Activated T-cell treated with anti-CD3 and anti-CD28 coated beads for 48 hours (primary cell): ENCODE measurements around the gene SH3BP1.
A peak's percentile ranks its signal among the peaks of the same experiment; 100 is the strongest.

Source experiments
- DNase-seq: peaks from one replicate; pipeline ENCODE4 v3.0.0-alpha.2; 2020; ENCODE audit warnings: low read depth

The SH3BP1 gene

GRCh38 chr22:37616201-37617083, 23.0 kb upstream of the SH3BP1 start:
- no peak for DNase-seq

GRCh38 chr22:37617431-37617830, 22.0 kb upstream of the SH3BP1 start:
- DNase-seq: no peak

GRCh38 chr22:37618072-37618656, 21.3 kb upstream of the SH3BP1 start:
- DNase-seq: no peak

GRCh38 chr22:37618674-37619073, 20.8 kb upstream of the SH3BP1 start:
- no peak for DNase-seq

GRCh38 chr22:37619991-37620390, 19.5 kb upstream of the SH3BP1 start:
- DNase-seq: no peak

GRCh38 chr22:37621352-37621860, 18.1 kb upstream of the SH3BP1 start:
- DNase-seq: no peak

GRCh38 chr22:37623075-37624016, 16.1 kb upstream of the SH3BP1 start:
- peak; percentile 62 for DNase-seq

- no peak for DNase-seq
Observed at GRCh38 chr22:37624017-37624365, 15.5 kb upstream of the SH3BP1 start.

- no peak for DNase-seq
Observed at GRCh38 chr22:37624876-37625275, 14.6 kb upstream of the SH3BP1 start.

GRCh38 chr22:37625737-37626136, 13.7 kb upstream of the SH3BP1 start:
- no peak for DNase-seq

- no peak for DNase-seq
Observed at GRCh38 chr22:37626144-37626543, 13.3 kb upstream of the SH3BP1 start.

- no peak for DNase-seq
Observed at GRCh38 chr22:37626556-37627075, 12.9 kb upstream of the SH3BP1 start.

- DNase-seq: no peak
Observed at GRCh38 chr22:37627121-37627520, 12.3 kb upstream of the SH3BP1 start.

- DNase-seq: no peak
Observed at GRCh38 chr22:37627545-37627944, 11.9 kb upstream of the SH3BP1 start.

- no peak for DNase-seq
Observed at GRCh38 chr22:37628830-37629229, 10.6 kb upstream of the SH3BP1 start.

- DNase-seq: no peak
Observed at GRCh38 chr22:37629928-37630327, 9.5 kb upstream of the SH3BP1 start.

- DNase-seq: no peak
Observed at GRCh38 chr22:37630839-37631435, 8.5 kb upstream of the SH3BP1 start.

GRCh38 chr22:37631448-37632173, 7.9 kb upstream of the SH3BP1 start:
- DNase-seq: no peak

GRCh38 chr22:37632174-37633088, 7.0 kb upstream of the SH3BP1 start:
- no peak for DNase-seq

GRCh38 chr22:37633089-37633624, 6.3 kb upstream of the SH3BP1 start:
- no peak for DNase-seq
